ENCODE measurements around the gene GEMIN5. TPM values are rescaled to one million over a fixed set of nuclear protein-coding genes. Genes with fewer than 3 reads are reported as not detected.
A peak's percentile ranks its signal among the peaks of the same experiment; 100 is the strongest.

Gene GEMIN5
- total and polyA plus RNA-seq, 2 of the 4 experiments (the other 2 are of a cell fraction) = 9.0 to 31.5 TPM

- no peaks in the 10 kb centered on the region for H3K9me3 ChIP-seq (ENCODE audit: control insufficient read depth, insufficient read depth, low read length)
- H2BK20ac ChIP-seq (ENCODE audit: low read depth, low read length) = no peak overlapping the region
- no peak overlapping the region for H3K4me3 ChIP-seq (ENCODE audit: insufficient read depth, low read depth, low read length)
- no peak overlapping the region for H3K18ac ChIP-seq (ENCODE audit: low read depth, low read length)
- intact Hi-C loops (cut with micrococcal nuclease) = loop anchor here (5.0 kb wide), 1 partner anchor 50 kb away; no protein-coding TSS in a partner anchor
- H2BK15ac ChIP-seq (ENCODE audit: low read depth, low read length) = no peak overlapping the region
- H2AK9ac ChIP-seq (replicated peaks; ENCODE audit: low read depth, low read length, poor library complexity) = no peak overlapping the region
- H2BK120ac ChIP-seq (ENCODE audit: low read depth, low read length) = no peak overlapping the region
- peaks cover 38% of the 10 kb centered on the region for H4K20me1 ChIP-seq (ENCODE audit: insufficient read depth, low read length)
- H3K14ac ChIP-seq (replicated peaks; ENCODE audit: low read depth, low read length) = no peak overlapping the region
- H3K36me3 ChIP-seq (ENCODE audit: control insufficient read depth, insufficient read depth, low read length) = peaks cover 25% of the 10 kb centered on the region
- no peak overlapping the region for H3K23ac ChIP-seq (ENCODE audit: low read depth, low read length)
- TF ChIP-seq CTCF (conservative IDR thresholded peaks at IDR 0.05; ENCODE audit: low read depth, low read length) = no peak
- TF ChIP-seq MAZ (IDR thresholded peaks at IDR 0.05; ENCODE audit: borderline replicate concordance, low read depth, low read length) = no peak
- no peak for TF ChIP-seq ELK1 (IDR thresholded peaks at IDR 0.05; ENCODE audit: borderline replicate concordance, low read depth, low read length)
- TF ChIP-seq SMC3 (IDR thresholded peaks at IDR 0.05; ENCODE audit: low read depth, low read length) = no peak
- ChIA-PET POLR2A (ENCODE audit: unreplicated experiment) (no interaction called here), CTCF (interaction anchor here (0.7 kb wide), 1 partner anchor 209 kb away, joined by 3 read pairs; no protein-coding TSS in a partner anchor)
- dilution Hi-C loops (cut with HindIII; ENCODE audit: low sequenced_read_pairs, unreplicated experiment) = no loop called here
- no peak overlapping the region for H4K5ac ChIP-seq (ENCODE audit: low read depth, low read length)
- no peak overlapping the region for H4K91ac ChIP-seq (ENCODE audit: insufficient read depth, low read depth, low read length)
- no peak overlapping the region for H2AFZ ChIP-seq (replicated peaks; ENCODE audit: low read length, poor library complexity)
- no peak overlapping the region for H3K56ac ChIP-seq (ENCODE audit: extremely low read depth, insufficient read depth, low read length)
- peak overlapping the region; percentile 57 for H2BK5ac ChIP-seq (ENCODE audit: low read depth, low read length, poor library complexity, severe bottlenecking)
- BruUV-seq (replicated peaks) = no TSS peak
- no peaks in the 10 kb centered on the region for H3K27me3 ChIP-seq (ENCODE audit: control insufficient read depth, insufficient read depth, low read length)
- in situ Hi-C loops (cut with MboI; ENCODE audit: low sequenced_read_pairs) = no loop called here
- peaks cover 3% of the 10 kb centered on the region; the same call in 1 of the 2 replicates for H3K9me1 ChIP-seq (ENCODE audit: insufficient read depth, low read length)
- no CpG with 5 or more reads among the region's 2 CpGs for WGBS, 2 experiments (ENCODE audit: extremely low coverage in 2 of 2, insufficient read length in 1 of 2)
- DNase-seq (peak; percentile 26), ATAC-seq (ENCODE audit: low read depth) (peak; percentile 36)
- peaks cover 27 to 58% of the 10 kb centered on the region in 2 experiments for H3K79me1 ChIP-seq (ENCODE audit: low read depth in 1 of 2, low read length in 2 of 2)
- no peak overlapping the region for H3K27ac ChIP-seq (ENCODE audit: insufficient read depth, low read length)
- peaks cover 3% of the 10 kb centered on the region for H3K4me1 ChIP-seq (ENCODE audit: control insufficient read depth, insufficient read depth, low read length)
- no peak overlapping the region for H4K8ac ChIP-seq (ENCODE audit: low read depth in 2 of 2, low read length in 2 of 2)
- no peak overlapping the region for H2AK5ac ChIP-seq (ENCODE audit: low read depth, low read length)
- H3K4me2 ChIP-seq (ENCODE audit: low read depth, low read length) = no peak overlapping the region
- H3K9ac ChIP-seq (ENCODE audit: low read depth, low read length) = no peak overlapping the region
- no peak overlapping the region for H3K4ac ChIP-seq (ENCODE audit: low read depth, low read length)
These were observed 71.2 kb downstream of the GEMIN5 start for GRCh38 chr5:154866841-154867240.

Measured in IMR-90 (cell line).